K562 (cell line): Measurements from ENCODE around the gene CSNK1G2. TPM values are rescaled to one million over a fixed set of nuclear protein-coding genes. Genes with fewer than 3 reads are reported as not detected.
A peak's percentile ranks its signal among the peaks of the same experiment; 100 is the strongest.

ENCODE experiments used
- ATAC-seq: fragments of 200-7000 bp; cut with Tn5 transposase; 3 replicates; pipeline ENCODE4 v1.9.1; 2020; ENCODE audit warnings: moderate library complexity
- BruUV-seq: library from RNA; stranded (reverse); fragments of 400-500 nt; replicated peaks from 2 replicates; lab custom pipeline; 2021; lab: Mats Ljungman, UMichigan
- CTCF ChIA-PET: fragments of 300-600 bp; formaldehyde crosslinking; extraction: SDS; loops from one replicate; lab custom pipeline; 2021; ENCODE audit warnings: low intra/inter-chr PET ratio; lab: Yijun Ruan, JAX
- POLR2A ChIA-PET: fragments of 300-600, 350-650 bp; sonication (Branson Sonifier 250); formaldehyde crosslinking; extraction: SDS; loops from one replicate; lab custom pipeline; 2021; ENCODE audit warnings: antibody characterized with exemption, inconsistent platforms; lab: Yijun Ruan, JAX
- DNase-seq, 4 experiments: peaks; one replicate each; pipeline versions ENCODE4 v3.0.0 to v3.0.0-alpha.2; 2011 to 2018; ENCODE audit warnings: low spot score in 3 of 4, mixed read lengths in 3 of 4; ENCODE audit errors: extremely low read depth in 1 of 4
- FAIRE-seq: peaks from 2 replicates; lab custom pipeline; 2011; peaks lifted over from hg19 to GRCh38; lab: Jason Lieb, UNC
- H2AFZ ChIP-seq: 2 replicates; pipeline ENCODE4 v1.6.0; 2011; ENCODE audit warnings: low read depth, low read length, control low read depth, inconsistent platforms
- H3K27ac ChIP-seq: fragments of 200-600 bp; 3 replicates; pipeline ENCODE4 v1.8.0; 2011; ENCODE audit warnings: low read depth, mild to moderate bottlenecking, control low read depth, inconsistent platforms, low read length, moderate library complexity, mixed read lengths; ENCODE audit errors: extremely low read depth
- H3K27me3 ChIP-seq, 2 experiments: fragments of 300-600 bp in 1 of 2; 2 replicates in 1 of 2; 3 replicates in 1 of 2; pipeline versions ENCODE4 v1.6.0 to v1.8.0; 2011; ENCODE audit warnings: inconsistent platforms in 2 of 2, low read length in 2 of 2, mild to moderate bottlenecking in 1 of 2, mixed read lengths in 1 of 2, moderate library complexity in 1 of 2; ENCODE audit not compliant: control insufficient read depth in 2 of 2, insufficient read depth in 2 of 2
- H3K36me3 ChIP-seq: fragments of 300-600 bp; 3 replicates; pipeline ENCODE4 v1.8.0; 2011; ENCODE audit warnings: mild to moderate bottlenecking, low read length, inconsistent platforms; ENCODE audit not compliant: control insufficient read depth, insufficient read depth
- H3K4me1 ChIP-seq, 2 experiments: fragments of 200-600 bp in 1 of 2; replicated peaks in 1 of 2; 2 replicates in 1 of 2; 3 replicates in 1 of 2; pipeline versions ENCODE4 v1.5.1 to v1.8.0; 2011; ENCODE audit warnings: inconsistent platforms in 2 of 2, low read length in 2 of 2, mild to moderate bottlenecking in 1 of 2, mixed read lengths in 1 of 2, moderate library complexity in 1 of 2; ENCODE audit not compliant: control insufficient read depth in 2 of 2, insufficient read depth in 2 of 2
- H3K4me2 ChIP-seq: 2 replicates; pipeline ENCODE4 v1.6.1; 2011; ENCODE audit warnings: low read length, control low read depth, inconsistent platforms, mixed read lengths; ENCODE audit not compliant: insufficient read depth
- H3K4me3 ChIP-seq: fragments of 200-600 bp; sonication (generic), shearing (Covaris generic); 2 replicates; pipeline ENCODE4 v1.5.1; 2016; ENCODE audit warnings: control low read depth, inconsistent platforms
- H3K79me2 ChIP-seq: fragments of 200-600 bp; 3 replicates; pipeline ENCODE4 v1.8.0; 2011; ENCODE audit warnings: low read length, inconsistent platforms; ENCODE audit not compliant: control insufficient read depth, insufficient read depth
- H3K9ac ChIP-seq, 2 experiments: 2 replicates each; pipeline versions ENCODE4 v1.6.0 to v1.6.1; 2011; ENCODE audit warnings: low read depth in 2 of 2, low read length in 2 of 2, control low read depth in 1 of 2, inconsistent platforms in 1 of 2, mild to moderate bottlenecking in 1 of 2, mixed read lengths in 1 of 2; ENCODE audit not compliant: insufficient read depth in 1 of 2
- H3K9me1 ChIP-seq: one replicate; pipeline ENCODE4 v1.6.0; 2011; ENCODE audit warnings: inconsistent platforms, mild to moderate bottlenecking, low read length, moderate library complexity; ENCODE audit not compliant: control insufficient read depth, insufficient read depth
- H3K9me3 ChIP-seq: replicated peaks from 2 replicates; pipeline ENCODE4 v1.5.1; 2011; ENCODE audit warnings: low read depth, low read length, inconsistent platforms; ENCODE audit not compliant: control insufficient read depth, insufficient read depth
- H4K20me1 ChIP-seq: replicated peaks from 2 replicates; pipeline ENCODE4 v1.6.1; 2011; ENCODE audit warnings: low read length, inconsistent platforms, mixed read lengths; ENCODE audit not compliant: control insufficient read depth, insufficient read depth
- CBX1 ChIP-seq: sonication (generic); IDR thresholded peaks from 2 replicates; pipeline ENCODE4 v1.6.1; 2016; ENCODE audit warnings: antibody characterized with exemption, low read depth, mild to moderate bottlenecking
- HMGN3 ChIP-seq: IDR thresholded peaks from 2 replicates; pipeline ENCODE4 v1.6.1; 2011; ENCODE audit warnings: borderline replicate concordance, low read depth, mild to moderate bottlenecking, mixed read lengths, low read length; ENCODE audit not compliant: insufficient read length; ENCODE audit errors: extremely low read depth
- POLR2G ChIP-seq: fragments of 200-400 bp; formaldehyde crosslinking; IDR thresholded peaks from 2 replicates; pipeline ENCODE4 v1.6.1; 2017; ENCODE audit warnings: low read depth, mild to moderate bottlenecking, antibody characterized with exemption, low read length, moderate library complexity
- RBFOX2 ChIP-seq: fragments of 200-400 bp; formaldehyde crosslinking; IDR thresholded peaks from 2 replicates; pipeline ENCODE4 v1.6.1; 2017; ENCODE audit warnings: low read depth, mild to moderate bottlenecking, low read length, moderate library complexity
- RREB1 ChIP-seq: fragments of 250-450 bp; sonication (Bioruptor Pico); IDR thresholded peaks from 2 replicates; pipeline ENCODE4 v1.4.0; 2020
- SNIP1 ChIP-seq: fragments of 450-650 bp; IDR thresholded peaks from 2 replicates; pipeline ENCODE4 v1.7.1; 2017; ENCODE audit warnings: low read depth, mild to moderate bottlenecking
- TSHZ1 ChIP-seq: fragments of 250-450 bp; sonication (Bioruptor Pico); IDR thresholded peaks from 2 replicates; pipeline ENCODE4 v1.4.0; 2020; ENCODE audit warnings: mild to moderate bottlenecking, moderate library complexity
- WGBS: fragments of 100-300 bp; shearing (Covaris generic); methylation state at CpG from one replicate; pipeline ENCODE4 v1.1.6; 2016; ENCODE audit warnings: low coverage, mixed read lengths; ENCODE audit not compliant: insufficient coverage; ENCODE audit errors: missing lambda C conversion rate; 5-methylcytosine and 5-hydroxymethylcytosine counted together
- in situ Hi-C: fragments of 300-500 bp; cut with MboI; formaldehyde crosslinking; loops from 4 replicates; pipeline ENCODE4 v1.15.0; 2018; ENCODE audit warnings: inconsistent platforms, mixed read lengths
- intact Hi-C: fragments of 100-400 bp; cut with micrococcal nuclease; formaldehyde crosslinking; loops from 2 replicates; pipeline ENCODE4 v1.14.2; 2022
- polyA plus RNA-seq, 8 experiments: library from polyadenylated mRNA; depleted of rRNA in 4 of 8; stranded (reverse) in 5 of 8; unstranded in 3 of 8; fragments of >200 nt; fragmentation: Nextera tagmentation in 2 of 8; fragmentation: Illumina TruSeq in 1 of 8; extraction: Ambion mirVana in 2 of 8; extraction: Trizol in 1 of 8; gene quantifications; 2 replicates each; pipeline versions ENCODE4 v1.2.1 to v1.2.3, GENCODE V29; 2011 to 2014; ENCODE audit warnings: inconsistent platforms in 1 of 8, missing spikeins in 1 of 8
- total RNA-seq, 7 experiments: library from RNA; depleted of rRNA in 6 of 7; stranded (reverse); fragments of >200 nt in 6 of 7; fragmentation: Illumina TruSeq in 2 of 7; extraction: Trizol in 2 of 7; gene quantifications; 2 replicates each; pipeline versions ENCODE4 v1.2.1 to v1.2.3, GENCODE V29; 2011 to 2021; ENCODE audit warnings: low replicate concordance in 1 of 7

The CSNK1G2 gene
- total and polyA plus RNA-seq, 9 of the 15 experiments (the other 6 are each of a cell fraction or from before 2014, with no cell fraction given), result 0.48 to 119 (median 49.5) TPM

- TF ChIP-seq TSHZ1 (no peak), CBX1 (0 out of 2 replicates have a peak, but pooled peaks have one; percentile 28), HMGN3 (peak; percentile 23)
These were observed 3.3 kb downstream of the CSNK1G2 start (continued) for GRCh38 chr19:1944088-1944915.

- intact Hi-C loops (no loop called here), in situ Hi-C loops (no loop called here)
- peak overlapping the region in 1 of 2 experiments; percentile 35; a peak in 1 of 4 replicates for H3K9ac ChIP-seq
- H3K79me2 ChIP-seq, result peaks cover 88% of the 10 kb centered on the region
- WGBS, result 85% methylated on average over 14 of the region's 30 CpGs
- peaks cover 38% of the 10 kb centered on the region for H4K20me1 ChIP-seq
- H2AFZ ChIP-seq, result no peak overlapping the region
- H3K27me3 ChIP-seq, result no peaks in the 10 kb centered on the region
- no peak overlapping the region for H3K4me2 ChIP-seq
- peaks cover 12 to 72% of the 10 kb centered on the region in 2 experiments for H3K4me1 ChIP-seq
- peaks cover 33% of the 10 kb centered on the region; the same call in 2 of the 3 replicates for H3K36me3 ChIP-seq
- CTCF ChIA-PET, result no interaction called here
- TF ChIP-seq SNIP1, result no peak
- peak; percentile 49; the same call in 1 of the 2 replicates for TF ChIP-seq RBFOX2
- TF ChIP-seq POLR2G, result peak; percentile 12; the same call in 1 of the 2 replicates
- TF ChIP-seq RREB1 (CRISPR knock-in tag), result no peak
- BruUV-seq, result no TSS peak
- H3K4me3 ChIP-seq, result no peak overlapping the region
- DNase-seq (no peak), FAIRE-seq (no peak), ATAC-seq (no peak)
- no peaks in the 10 kb centered on the region for H3K9me3 ChIP-seq
- H3K9me1 ChIP-seq, result peaks cover 5% of the 10 kb centered on the region
- POLR2A ChIA-PET, result interaction anchor here (0.7 to 1.1 kb wide), 2 partner anchors 9 to 166 kb away, joined by 3 read pairs; no protein-coding TSS in a partner anchor
- no peak overlapping the region for H3K27ac ChIP-seq
These were observed 4.1 kb downstream of the CSNK1G2 start for GRCh38 chr19:1944916-1945561.
